GM12891 (cell line): ENCODE measurements around the gene FXYD3.

Experiments used
- POLR2A ChIP-seq: IDR thresholded peaks from 2 replicates; pipeline ENCODE4 v1.6.1; 2011; ENCODE audit warnings: low read depth, low read length, control low read depth
- POLR2AphosphoS5 ChIP-seq: IDR thresholded peaks from 2 replicates; pipeline ENCODE4 v1.6.1; 2011; ENCODE audit warnings: low read depth, low read length, control low read depth
- TAF1 ChIP-seq: IDR thresholded peaks from 2 replicates; pipeline ENCODE4 v1.6.1; 2011; ENCODE audit warnings: low read depth, low read length, control low read depth

GRCh38 chr19:35144259-35144599 is 28.6 kb downstream of the FXYD3 start:
- TF ChIP-seq POLR2AphosphoS5, result no peak
- no peak for TF ChIP-seq TAF1
- no peak for TF ChIP-seq POLR2A
